Adrenal gland (tissue), 5 donors: ENCODE data around the gene SYNDIG1.

Experiments used
- POLR2A ChIP-seq, 2 donors: fragments of 450-650 bp; IDR thresholded peaks; one replicate each; pipeline ENCODE4 v1.6.1; 2017; ENCODE audit warnings: antibody characterized with exemption in 2 of 2, mild to moderate bottlenecking in 2 of 2, moderate library complexity in 1 of 2
- TF ChIP-seq, protein P1 (sequence below), 6 experiments: fragments of 450-650 bp in 4 of 6; fragments of 200-600 bp in 2 of 6; sonication (generic) in 1 of 6; IDR thresholded peaks; 1 replicate in 5 of 6; 2 replicates in 1 of 6; pipeline versions ENCODE4 v1.5.1 to v1.8.0; 2016 to 2021; ENCODE audit warnings: antibody characterized with exemption in 6 of 6, mild to moderate bottlenecking in 2 of 6, moderate library complexity in 1 of 6
- donor health status: DM: no; HTN: no; CAD: no.

DNA sequence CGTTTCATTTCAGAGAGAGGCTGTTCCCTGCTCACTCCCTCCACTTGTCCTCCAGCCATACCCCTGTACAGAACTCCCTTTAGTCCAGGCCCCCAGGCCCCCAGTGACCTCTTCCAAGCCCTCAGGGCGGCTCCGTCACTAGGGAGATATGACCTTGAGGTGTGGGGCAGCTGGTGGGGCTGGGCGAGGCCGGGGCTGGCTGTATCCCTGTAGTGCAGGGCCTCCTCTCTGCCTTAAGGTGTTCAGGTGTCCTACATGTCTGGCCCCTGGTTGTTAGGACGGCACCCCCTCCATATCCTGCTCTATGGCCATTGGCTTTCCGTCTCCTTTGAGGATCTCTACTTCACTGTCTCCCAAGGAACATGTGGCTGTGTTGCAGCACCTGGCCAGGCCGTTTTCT, 17.4 kb upstream of the SYNDIG1 start:
- no peak for TF ChIP-seq POLR2A (IDR thresholded peaks at IDR 0.05)
- TF ChIP-seq, protein P1, sequence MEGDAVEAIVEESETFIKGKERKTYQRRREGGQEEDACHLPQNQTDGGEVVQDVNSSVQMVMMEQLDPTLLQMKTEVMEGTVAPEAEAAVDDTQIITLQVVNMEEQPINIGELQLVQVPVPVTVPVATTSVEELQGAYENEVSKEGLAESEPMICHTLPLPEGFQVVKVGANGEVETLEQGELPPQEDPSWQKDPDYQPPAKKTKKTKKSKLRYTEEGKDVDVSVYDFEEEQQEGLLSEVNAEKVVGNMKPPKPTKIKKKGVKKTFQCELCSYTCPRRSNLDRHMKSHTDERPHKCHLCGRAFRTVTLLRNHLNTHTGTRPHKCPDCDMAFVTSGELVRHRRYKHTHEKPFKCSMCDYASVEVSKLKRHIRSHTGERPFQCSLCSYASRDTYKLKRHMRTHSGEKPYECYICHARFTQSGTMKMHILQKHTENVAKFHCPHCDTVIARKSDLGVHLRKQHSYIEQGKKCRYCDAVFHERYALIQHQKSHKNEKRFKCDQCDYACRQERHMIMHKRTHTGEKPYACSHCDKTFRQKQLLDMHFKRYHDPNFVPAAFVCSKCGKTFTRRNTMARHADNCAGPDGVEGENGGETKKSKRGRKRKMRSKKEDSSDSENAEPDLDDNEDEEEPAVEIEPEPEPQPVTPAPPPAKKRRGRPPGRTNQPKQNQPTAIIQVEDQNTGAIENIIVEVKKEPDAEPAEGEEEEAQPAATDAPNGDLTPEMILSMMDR (IDR thresholded peaks at IDR 0.05) = no peak
